ENCODE results near the gene THRB.

THRB gene

GRCh38 chr3:24229468-24230221, 265.0 kb downstream of the THRB start:
- DNase-seq (ENCODE audit: low read depth in 2 of 2), result no peak

- DNase-seq (ENCODE audit: low read depth in 2 of 2), result no peak
Measured at GRCh38 chr3:24227635-24228034, 267.0 kb downstream of the THRB start.

DNA sequence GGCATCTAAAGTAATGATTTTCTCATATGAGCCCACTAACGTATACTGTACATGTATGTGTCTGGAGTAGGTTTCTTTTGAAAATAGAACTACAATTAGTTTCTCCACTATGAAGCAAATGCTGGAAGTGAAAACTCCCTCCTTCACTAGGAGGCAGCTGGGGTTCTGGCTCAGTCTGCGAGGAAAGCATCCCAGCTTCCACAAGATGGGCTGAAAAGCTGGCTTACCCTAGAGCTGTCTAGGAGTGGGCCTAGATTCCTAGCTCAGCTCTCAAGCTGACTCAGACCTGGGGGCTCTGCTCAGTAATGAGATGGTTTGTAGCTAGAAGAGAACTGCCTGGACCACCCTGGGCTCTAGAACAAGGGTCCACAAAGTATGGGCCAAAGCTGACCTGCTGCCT, 268.3 kb downstream of the THRB start:
- DNase-seq (ENCODE audit: low read depth in 2 of 2), result no peak

- no peak for DNase-seq (ENCODE audit: low read depth in 2 of 2)
Measured at GRCh38 chr3:24225385-24225950, 269.2 kb downstream of the THRB start.

- no peak for DNase-seq (ENCODE audit: low read depth in 2 of 2)
Measured at GRCh38 chr3:24224666-24225384, 269.8 kb downstream of the THRB start.

DNA sequence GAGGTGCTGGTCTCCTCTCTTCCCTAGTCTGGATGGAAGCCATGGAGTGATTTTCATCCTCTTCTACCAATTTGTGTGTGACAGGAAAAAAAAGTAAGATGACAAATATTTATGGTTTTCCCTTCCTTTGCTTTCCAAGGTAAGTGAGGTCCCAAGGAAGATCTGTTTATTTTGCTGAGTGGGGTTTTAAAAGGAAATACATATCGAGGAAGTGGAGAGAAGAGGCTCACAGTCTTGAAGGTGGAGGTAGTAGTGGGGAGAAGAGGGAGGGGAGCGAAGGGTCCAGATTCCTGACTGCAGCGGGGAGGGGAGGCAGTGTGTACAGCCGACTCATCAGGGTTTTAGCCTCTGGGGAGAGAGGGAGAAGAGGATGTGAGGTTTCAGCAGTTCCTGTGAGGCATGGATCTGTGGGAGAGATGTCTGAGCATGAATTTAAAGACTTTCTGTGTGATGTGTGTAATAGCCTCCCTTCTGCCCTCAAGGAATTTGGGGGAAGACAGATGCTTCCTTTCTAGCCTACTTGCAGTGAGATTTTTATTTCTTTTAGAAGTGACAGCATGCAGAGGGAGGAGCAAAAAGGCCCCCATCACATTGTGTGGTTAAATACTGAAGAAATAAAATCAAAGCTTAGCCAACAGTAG, 272.4 kb downstream of the THRB start:
- DNase-seq (ENCODE audit: low read depth in 2 of 2), result peak; percentile 33 to 45

DNA sequence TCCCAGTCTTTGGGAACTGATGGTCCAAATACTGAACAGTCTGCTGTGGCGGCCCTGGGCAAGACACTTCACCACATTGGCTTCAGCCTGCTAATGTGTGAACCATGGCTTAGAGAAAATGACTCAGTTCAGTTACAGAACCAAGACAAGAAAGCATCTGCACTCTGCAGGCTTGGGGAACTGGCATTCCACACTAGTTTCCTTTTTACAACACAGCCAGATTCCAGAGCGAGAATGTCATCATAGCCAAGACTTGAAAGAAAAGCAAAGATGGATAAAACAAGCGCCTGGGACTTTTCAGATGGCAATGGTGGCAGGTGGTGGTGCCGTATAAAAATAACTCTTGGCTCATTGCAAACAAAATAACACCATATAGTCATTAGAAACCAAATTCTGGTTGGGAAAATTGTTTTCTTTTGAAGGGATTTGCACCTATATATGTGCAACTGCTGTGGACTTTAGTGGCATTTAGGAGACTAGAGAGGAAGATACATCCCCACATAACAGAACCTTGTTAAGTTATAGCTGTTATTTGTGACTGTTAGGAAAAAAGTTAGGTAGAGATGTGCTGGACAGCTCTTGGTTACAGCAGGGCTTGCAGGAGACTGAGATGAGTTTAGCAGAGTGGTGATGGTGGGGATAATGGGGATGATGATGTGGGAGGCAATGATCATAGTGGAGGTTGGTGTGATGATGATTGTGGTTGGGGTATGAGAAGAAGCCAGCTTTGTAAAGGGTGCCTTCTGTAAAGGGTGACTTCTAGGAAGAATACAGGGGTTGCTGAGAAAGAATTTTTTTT, 273.6 kb downstream of the THRB start:
- peak; percentile 88 to 90 for DNase-seq (ENCODE audit: low read depth in 2 of 2)

DNA sequence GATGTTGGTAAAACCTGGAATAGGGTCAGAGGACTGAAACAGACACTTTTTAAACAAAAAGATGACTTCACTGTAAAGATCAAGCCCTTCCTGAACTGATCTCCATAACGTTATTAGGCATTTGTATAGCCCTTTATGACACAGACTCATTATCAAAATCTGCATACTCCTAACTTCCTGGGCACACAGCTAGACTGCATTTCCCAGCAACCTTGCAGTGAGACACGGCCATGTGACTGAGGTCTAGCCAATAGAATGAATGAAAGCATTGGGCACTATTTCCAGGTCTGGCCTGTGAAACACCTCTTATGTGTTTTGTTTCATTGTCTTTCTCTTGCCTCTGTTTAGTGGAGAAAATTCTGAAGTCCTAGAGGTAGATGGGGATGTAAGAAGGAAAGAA, 279.1 kb downstream of the THRB start:
- DNase-seq (ENCODE audit: low read depth in 2 of 2), result no peak

- no peak for DNase-seq (ENCODE audit: low read depth in 2 of 2)
Measured at GRCh38 chr3:24211381-24211780, 283.3 kb downstream of the THRB start.

GRCh38 chr3:24202071-24202470, 292.6 kb downstream of the THRB start:
- DNase-seq (ENCODE audit: low read depth in 2 of 2), result peak; percentile 64 to 74

GRCh38 chr3:24201301-24201700, 293.3 kb downstream of the THRB start:
- DNase-seq (ENCODE audit: low read depth in 2 of 2), result no peak

DNA sequence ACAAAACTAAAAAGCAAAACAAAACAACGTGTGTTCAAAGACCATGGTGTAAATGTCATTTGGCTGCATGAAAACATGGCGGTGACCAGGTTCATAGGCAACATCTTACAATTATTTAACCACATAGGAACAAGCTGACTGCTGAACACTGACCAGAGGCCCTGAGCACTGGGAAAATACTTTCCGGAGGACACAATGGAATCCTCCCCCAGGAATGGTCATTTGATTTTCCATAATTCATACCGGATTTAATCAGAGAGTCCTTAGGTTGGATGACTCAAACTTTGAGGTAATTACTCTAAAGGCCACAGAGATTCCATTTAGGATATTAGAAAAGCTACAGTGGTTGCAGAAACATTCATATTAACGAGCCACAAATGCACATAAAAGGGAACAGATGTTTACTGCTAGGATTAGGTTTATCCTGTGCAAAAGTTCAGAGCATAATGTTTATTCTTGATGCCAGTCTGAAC, 294.8 kb downstream of the THRB start:
- DNase-seq (ENCODE audit: low read depth in 2 of 2), result peak; percentile 52 to 57

DNA sequence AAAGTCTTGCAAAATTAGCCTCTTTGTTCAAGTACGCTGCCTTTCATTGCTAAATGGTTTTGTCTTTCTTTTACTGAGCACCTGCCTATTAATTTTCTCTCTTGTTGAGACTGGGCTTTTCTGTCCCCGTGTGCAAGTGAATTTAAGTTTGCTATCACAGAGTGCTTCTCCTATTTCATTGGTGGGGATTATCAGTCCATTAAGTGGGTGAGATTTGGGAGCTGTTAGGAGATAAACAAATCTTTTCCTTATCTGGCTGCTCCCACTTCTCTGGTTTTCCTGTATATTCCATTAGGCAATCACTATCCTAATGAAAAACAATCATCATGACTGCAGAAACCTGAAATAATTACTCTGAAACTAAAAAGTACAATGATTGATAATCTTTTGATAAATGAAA, 295.4 kb downstream of the THRB start:
- DNase-seq (ENCODE audit: low read depth in 2 of 2), result no peak

DNA sequence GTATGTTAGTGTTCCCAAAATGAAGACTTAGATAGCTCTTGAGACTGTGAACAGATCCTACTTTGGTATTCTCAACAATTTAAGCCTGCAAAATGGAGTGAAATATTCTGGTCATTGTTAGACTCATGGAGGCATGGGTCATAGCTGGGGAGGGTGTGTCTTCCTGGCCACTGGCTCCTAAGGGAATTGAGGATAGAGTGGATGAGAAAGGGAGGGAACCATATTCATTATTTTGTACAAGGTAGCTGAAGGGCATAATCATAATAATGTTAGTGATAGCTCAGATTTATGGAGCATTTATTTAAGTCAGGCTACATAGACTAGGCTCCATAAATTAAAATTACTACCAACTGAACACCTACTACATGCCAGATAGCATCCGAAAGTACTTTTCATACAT, 295.9 kb downstream of the THRB start:
- no peak for DNase-seq (ENCODE audit: low read depth in 2 of 2)

DNA sequence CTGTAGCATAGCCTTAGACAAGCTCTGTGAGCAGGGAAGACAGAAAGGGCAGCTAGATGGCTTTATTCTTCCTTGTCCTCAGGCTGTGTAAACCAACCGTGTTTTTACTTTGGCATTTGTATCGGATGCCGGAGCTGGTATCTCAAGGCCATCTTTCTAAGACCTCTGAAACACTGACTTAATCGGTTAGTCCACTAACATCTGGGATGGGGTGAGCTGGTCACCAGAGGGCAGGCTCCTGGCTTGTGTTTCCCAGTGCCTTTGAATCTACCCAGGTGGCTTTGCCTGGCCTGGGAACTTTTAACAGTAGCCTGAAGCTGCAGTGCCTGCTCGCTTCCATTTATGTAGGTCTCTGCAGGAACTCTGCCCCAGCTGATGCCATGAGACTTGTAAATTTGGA, 296.8 kb downstream of the THRB start:
- no peak for DNase-seq (ENCODE audit: low read depth in 2 of 2)

GRCh38 chr3:24196526-24196925, 298.1 kb downstream of the THRB start:
- DNase-seq (ENCODE audit: low read depth in 2 of 2), result peak; percentile 76

- no peak for DNase-seq (ENCODE audit: low read depth in 2 of 2)
Measured at GRCh38 chr3:24195504-24196230, 299.0 kb downstream of the THRB start.

- DNase-seq (ENCODE audit: low read depth in 2 of 2), result no peak
Measured at GRCh38 chr3:24192469-24193056, 302.1 kb downstream of the THRB start.

DNA sequence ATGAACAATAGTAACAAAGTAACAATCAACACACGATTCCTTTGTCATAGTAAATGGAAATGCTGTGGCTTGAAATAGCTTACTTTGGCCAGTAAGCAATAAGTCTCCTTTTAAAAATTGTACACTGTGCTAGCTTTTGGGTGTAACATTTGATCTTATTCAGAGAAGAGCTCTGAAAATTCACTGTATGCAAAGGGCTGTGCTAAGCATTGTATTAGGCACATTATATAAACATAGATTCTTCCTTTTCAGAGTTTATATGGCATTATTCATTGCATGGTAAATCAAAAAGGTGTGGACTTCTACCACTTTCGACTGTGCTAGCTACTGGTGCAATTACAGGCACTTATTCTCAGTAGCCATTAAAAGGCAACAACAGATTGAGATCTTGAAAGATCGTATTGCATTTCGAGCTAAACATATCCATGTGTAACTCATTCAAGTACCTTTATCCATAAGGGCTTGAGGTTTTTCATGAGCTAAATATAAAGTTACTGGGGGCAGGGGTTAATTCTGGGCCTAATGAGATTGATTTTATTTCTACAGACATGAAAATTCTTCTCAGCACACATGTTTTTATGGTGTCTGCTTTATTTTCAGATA, 302.7 kb downstream of the THRB start:
- DNase-seq (ENCODE audit: low read depth in 2 of 2), result peak; percentile 42 to 54

DNA sequence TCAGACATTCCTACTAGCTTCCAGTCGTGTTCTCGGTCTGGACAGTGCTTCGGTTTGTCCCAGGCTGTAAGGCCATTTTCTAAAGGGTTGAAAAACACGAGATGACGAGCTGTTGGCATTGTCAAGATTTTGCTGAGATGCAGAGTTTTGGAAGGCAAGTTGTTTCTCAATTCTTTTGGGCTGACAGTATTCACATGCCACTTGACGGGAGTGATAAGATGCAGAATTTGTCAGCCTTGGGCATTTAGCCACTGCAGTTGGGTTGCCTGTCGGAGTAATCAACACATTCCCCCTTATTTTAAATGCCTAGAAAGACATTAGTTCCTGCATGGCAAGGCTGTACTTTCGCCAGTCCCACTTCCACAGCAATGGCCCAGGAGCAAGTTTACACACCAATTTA, 304.4 kb downstream of the THRB start:
- no peak for DNase-seq (ENCODE audit: low read depth in 2 of 2)
